Osteoblast (primary cell): Measurements from ENCODE around the gene EPS8. TPM values are rescaled to one million over a fixed set of nuclear protein-coding genes. Genes with fewer than 3 reads are reported as not detected.

Experiments
- DNase-seq: peaks from one replicate; pipeline ENCODE4 v3.0.0; 2011; ENCODE audit warnings: low spot score, mixed read lengths; ENCODE audit not compliant: insufficient read length; ENCODE audit errors: missing footprints
- H2AFZ ChIP-seq: 2 replicates; pipeline ENCODE4 v1.6.0; 2011; ENCODE audit warnings: mild to moderate bottlenecking, low read length
- H3K27ac ChIP-seq: 2 replicates; pipeline ENCODE4 v1.5.1; 2011; ENCODE audit warnings: mild to moderate bottlenecking, low read depth, low read length, moderate library complexity
- H3K27me3 ChIP-seq: 2 replicates; pipeline ENCODE4 v1.6.0; 2012; ENCODE audit warnings: mild to moderate bottlenecking, control low read depth, inconsistent platforms, low read length, moderate library complexity; ENCODE audit not compliant: insufficient read depth
- H3K36me3 ChIP-seq: 2 replicates; pipeline ENCODE4 v1.5.1; 2011; ENCODE audit warnings: mild to moderate bottlenecking, low read length, control low read depth, moderate library complexity; ENCODE audit not compliant: insufficient read depth
- H3K4me1 ChIP-seq: 2 replicates; pipeline ENCODE4 v1.5.1; 2011; ENCODE audit warnings: mild to moderate bottlenecking, low read length, control low read depth, moderate library complexity; ENCODE audit not compliant: insufficient read depth
- H3K4me2 ChIP-seq: 2 replicates; pipeline ENCODE4 v1.6.0; 2011; ENCODE audit warnings: mild to moderate bottlenecking, low read length; ENCODE audit not compliant: insufficient read depth
- H3K4me3 ChIP-seq: fragments of 200-600 bp; sonication (generic); 3 replicates; pipeline ENCODE4 v1.5.1; 2012; ENCODE audit warnings: mild to moderate bottlenecking, low read length, inconsistent platforms; ENCODE audit not compliant: insufficient read depth
- H3K79me2 ChIP-seq: 2 replicates; pipeline ENCODE4 v1.6.0; 2012; ENCODE audit warnings: mild to moderate bottlenecking, low read length, control low read depth, inconsistent platforms; ENCODE audit not compliant: insufficient read depth
- H3K9me3 ChIP-seq: 2 replicates; pipeline ENCODE4 v1.5.1; 2011; ENCODE audit warnings: low read depth, low read length, control low read depth
- H4K20me1 ChIP-seq: 2 replicates; pipeline ENCODE4 v1.6.0; 2012; ENCODE audit warnings: mild to moderate bottlenecking, low read length, control low read depth; ENCODE audit not compliant: insufficient read depth
- total RNA-seq: library from RNA; depleted of rRNA; stranded (reverse); fragments of >200 nt; gene quantifications from 2 replicates; pipeline ENCODE4 v1.2.3, GENCODE V29; 2012
- TF ChIP-seq, protein P1 (sequence below): IDR thresholded peaks from 2 replicates; pipeline ENCODE4 v1.5.1; 2011; ENCODE audit warnings: mild to moderate bottlenecking, low read depth, low read length, moderate library complexity; ENCODE audit errors: extremely low read depth

Gene EPS8
- total RNA-seq, 1 donor: 160 TPM

DNA sequence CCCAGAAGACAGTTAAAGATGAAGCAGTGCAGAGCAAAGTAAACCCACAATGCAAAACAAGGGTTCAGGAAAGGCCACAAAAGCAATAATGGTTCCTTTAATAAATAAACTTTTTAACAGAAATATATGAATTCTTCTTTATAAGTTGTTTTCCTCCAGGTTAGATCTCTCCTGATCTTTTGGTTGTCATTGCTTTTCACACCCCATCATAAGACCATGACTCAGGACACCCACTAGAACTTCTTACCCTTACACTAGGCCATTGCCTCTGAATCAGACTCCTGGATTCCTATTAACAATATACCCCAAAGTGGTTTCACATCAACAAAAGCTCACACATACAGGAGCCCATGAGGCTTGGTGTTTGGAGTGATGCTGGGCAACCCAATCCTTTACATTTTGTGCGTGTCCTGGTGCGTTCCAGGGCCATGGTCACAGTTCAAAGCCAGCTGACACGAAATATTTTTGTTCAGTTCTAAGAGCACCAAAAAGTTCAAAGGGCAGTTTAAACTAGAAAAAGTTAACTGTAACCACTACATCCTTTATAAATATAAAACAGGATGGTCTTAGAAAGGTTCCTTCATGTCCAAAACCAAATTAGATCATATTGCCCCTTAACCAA is 187.0 kb downstream of the EPS8 start:
- peak overlapping the region; percentile 8 for H2AFZ ChIP-seq
- H3K27me3 ChIP-seq: no peaks in the 10 kb centered on the region
- peak overlapping the region; percentile 52 for H3K27ac ChIP-seq
- no peak overlapping the region for H3K4me3 ChIP-seq
- H4K20me1 ChIP-seq: no peaks in the 10 kb centered on the region
- H3K4me1 ChIP-seq: peaks cover 32% of the 10 kb centered on the region
- H3K9me3 ChIP-seq: no peaks in the 10 kb centered on the region
- no peak overlapping the region for H3K4me2 ChIP-seq
- H3K36me3 ChIP-seq: no peaks in the 10 kb centered on the region
- H3K79me2 ChIP-seq: no peaks in the 10 kb centered on the region
- peak; percentile 21 for DNase-seq
- TF ChIP-seq, protein P1, sequence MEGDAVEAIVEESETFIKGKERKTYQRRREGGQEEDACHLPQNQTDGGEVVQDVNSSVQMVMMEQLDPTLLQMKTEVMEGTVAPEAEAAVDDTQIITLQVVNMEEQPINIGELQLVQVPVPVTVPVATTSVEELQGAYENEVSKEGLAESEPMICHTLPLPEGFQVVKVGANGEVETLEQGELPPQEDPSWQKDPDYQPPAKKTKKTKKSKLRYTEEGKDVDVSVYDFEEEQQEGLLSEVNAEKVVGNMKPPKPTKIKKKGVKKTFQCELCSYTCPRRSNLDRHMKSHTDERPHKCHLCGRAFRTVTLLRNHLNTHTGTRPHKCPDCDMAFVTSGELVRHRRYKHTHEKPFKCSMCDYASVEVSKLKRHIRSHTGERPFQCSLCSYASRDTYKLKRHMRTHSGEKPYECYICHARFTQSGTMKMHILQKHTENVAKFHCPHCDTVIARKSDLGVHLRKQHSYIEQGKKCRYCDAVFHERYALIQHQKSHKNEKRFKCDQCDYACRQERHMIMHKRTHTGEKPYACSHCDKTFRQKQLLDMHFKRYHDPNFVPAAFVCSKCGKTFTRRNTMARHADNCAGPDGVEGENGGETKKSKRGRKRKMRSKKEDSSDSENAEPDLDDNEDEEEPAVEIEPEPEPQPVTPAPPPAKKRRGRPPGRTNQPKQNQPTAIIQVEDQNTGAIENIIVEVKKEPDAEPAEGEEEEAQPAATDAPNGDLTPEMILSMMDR: no peak

DNA sequence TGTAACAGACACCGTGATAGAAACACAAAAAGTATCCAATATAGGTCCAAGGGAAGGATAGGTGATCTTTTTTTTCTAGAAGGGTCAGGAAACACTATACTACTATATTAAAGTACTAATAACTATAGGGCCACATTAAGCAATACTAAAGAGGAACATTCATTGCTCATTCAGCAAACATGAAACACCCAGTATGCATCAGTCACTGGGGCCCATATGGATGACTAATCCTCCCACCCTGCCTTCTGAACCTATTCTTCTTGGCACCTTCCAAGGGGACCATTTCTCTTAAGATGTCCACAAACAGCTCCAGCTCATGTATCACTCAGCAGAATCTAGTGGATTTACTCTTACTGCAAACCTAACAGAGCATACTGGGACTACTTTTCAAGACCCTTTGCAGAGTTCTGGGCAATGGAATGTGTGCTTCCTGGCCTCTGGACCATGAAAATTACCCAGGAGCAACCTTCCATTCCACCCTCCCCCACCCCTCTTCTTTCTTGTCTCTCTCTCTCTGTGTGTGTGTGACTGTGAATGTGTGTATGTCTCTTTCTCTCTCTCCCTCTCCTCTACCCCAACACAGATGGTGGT is 187.9 kb downstream of the EPS8 start:
- TF ChIP-seq, protein P1: no peak

DNA sequence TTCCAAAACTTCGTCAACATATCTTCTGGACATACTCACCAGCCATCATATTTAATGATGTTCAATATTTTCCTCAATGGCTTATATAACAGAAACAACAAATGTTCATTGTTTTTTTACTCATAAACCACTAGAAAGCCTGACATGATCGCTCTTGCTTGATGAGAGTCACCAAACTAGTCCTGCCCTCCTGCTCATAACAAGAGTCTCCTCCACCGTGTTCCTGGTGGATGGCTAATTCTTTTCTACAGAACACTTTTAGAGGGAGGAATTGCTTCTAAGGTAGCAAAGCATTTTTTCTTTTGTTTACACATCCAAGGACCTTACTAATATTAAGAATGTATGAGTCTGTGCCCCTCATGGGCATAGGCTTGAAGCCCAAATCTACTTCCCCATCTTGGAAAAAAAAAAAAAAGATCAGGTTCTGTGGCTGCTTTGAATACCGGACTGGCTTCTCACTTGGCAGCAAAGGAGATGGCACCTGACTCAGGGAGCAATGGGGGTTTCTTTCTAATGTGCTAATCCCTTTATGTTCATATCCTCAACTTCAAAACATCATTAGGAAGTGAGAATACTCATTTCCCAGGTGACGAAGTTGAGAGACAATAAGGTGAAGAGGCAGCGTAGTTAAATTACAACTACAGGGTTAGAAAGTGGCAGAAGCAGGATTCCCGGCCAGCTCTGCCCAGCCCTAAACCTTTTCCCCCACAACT is 188.8 kb downstream of the EPS8 start:
- Histone ChIP-seq H3K79me2 (no peaks in the 10 kb centered on the region), H3K4me1 (peaks cover 32% of the 10 kb centered on the region), H3K9me3 (no peaks in the 10 kb centered on the region), H4K20me1 (no peaks in the 10 kb centered on the region), H3K4me3 (no peak overlapping the region), H2AFZ (no peak overlapping the region), H3K27me3 (no peaks in the 10 kb centered on the region), H3K4me2 (no peak overlapping the region), H3K36me3 (no peaks in the 10 kb centered on the region), H3K27ac (peak overlapping the region; percentile 52)
- DNase-seq: no peak
- TF ChIP-seq, protein P1: no peak

More for the DNA sequence above, 187.9 kb downstream of the EPS8 start:
- Histone ChIP-seq H3K4me3 (no peak overlapping the region), H2AFZ (no peak overlapping the region), H3K4me1 (peaks cover 32% of the 10 kb centered on the region), H3K9me3 (no peaks in the 10 kb centered on the region), H4K20me1 (no peaks in the 10 kb centered on the region), H3K79me2 (no peaks in the 10 kb centered on the region), H3K4me2 (no peak overlapping the region), H3K27me3 (no peaks in the 10 kb centered on the region), H3K27ac (peak overlapping the region; percentile 52), H3K36me3 (no peaks in the 10 kb centered on the region)
- DNase-seq: peak; percentile 23
